GM21825 (cell line): ENCODE results near the gene DCAF15.
"Not testable (repeated sequence)": the region's sequence is repeated elsewhere in the genome, so short reads cannot be mapped to it uniquely, and the experiment has no call there.

ENCODE experiments used
- ATAC-seq: cut with Tn5 transposase; IDR thresholded peaks from one replicate; pipeline ENCODE4 v1.9.1; 2021; ENCODE audit warnings: mild to moderate bottlenecking, moderate library complexity; ENCODE audit not compliant: unreplicated experiment

DCAF15 gene

DNA sequence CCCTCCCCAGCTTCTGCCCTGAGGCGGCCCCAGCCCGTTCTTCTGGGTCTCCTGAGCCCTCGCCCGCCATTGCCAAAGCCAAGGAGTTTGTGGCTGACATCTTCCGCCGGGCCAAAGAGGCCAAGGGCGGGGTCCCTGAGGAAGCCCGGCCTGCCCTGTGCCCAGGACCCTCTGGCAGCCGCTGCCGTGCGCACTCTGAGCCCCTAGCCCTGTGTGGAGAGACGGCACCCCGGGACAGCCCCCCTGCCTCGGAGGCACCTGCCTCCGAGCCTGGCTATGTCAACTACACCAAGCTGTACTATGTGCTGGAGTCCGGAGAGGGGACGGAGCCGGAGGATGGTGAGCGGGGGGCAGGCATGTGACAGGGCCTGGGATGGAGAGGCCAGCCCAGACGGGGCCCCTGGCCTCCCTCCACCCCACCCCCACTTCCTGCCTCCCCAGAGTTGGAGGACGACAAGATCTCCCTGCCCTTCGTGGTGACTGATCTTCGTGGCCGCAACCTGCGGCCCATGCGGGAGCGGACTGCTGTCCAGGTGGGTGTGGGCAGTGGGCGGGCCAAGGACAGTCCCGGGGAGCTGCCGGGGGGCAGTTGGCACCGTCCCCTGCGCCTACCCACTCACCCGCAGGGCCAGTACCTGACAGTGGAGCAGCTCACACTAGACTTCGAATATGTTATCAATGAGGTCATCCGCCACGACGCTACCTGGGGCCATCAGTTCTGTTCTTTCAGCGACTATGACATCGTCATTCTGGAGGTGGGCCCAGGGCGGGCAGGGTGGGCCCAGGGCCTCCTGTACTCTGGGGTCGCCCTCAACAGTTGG, 7.0 kb downstream of the DCAF15 start:
- ATAC-seq: no peak

DNA sequence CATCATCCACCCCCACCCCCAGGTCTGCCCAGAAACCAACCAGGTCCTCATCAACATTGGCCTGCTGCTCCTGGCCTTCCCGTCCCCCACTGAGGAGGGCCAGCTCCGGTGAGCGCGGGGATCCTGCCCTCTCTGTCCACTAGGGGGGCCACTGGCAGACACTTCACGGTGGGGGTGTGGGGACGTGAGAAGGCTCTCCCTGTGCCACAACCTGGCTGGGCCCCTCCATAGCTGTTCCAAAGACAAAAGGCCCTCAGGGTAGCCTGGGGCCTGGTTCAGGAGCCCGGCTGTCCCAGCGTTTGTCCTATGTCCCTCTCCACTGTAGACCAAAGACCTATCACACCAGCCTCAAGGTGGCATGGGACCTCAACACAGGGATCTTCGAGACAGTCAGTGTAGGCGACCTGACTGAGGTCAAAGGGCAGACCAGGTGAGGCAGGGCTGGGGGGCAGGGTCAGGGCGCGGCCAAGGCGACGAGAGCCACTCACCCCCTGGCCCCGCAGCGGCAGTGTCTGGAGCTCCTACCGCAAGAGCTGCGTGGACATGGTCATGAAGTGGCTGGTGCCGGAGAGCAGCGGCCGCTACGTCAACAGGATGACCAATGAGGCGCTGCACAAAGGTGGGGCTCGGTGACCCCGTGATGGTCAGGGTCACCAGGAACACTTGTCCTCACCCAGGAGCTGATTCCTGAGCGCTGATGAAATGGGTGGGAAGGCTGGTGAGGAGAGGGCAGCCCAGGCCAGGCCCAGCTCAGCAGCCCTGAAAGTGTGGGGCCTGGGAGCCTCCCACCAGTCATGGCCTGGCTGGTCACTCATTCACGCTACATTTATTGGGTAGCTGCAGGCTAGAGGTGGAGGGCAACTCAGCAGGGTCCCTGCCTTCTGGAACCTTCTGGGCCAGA, 7.9 kb downstream of the DCAF15 start:
- no peak for ATAC-seq

DNA sequence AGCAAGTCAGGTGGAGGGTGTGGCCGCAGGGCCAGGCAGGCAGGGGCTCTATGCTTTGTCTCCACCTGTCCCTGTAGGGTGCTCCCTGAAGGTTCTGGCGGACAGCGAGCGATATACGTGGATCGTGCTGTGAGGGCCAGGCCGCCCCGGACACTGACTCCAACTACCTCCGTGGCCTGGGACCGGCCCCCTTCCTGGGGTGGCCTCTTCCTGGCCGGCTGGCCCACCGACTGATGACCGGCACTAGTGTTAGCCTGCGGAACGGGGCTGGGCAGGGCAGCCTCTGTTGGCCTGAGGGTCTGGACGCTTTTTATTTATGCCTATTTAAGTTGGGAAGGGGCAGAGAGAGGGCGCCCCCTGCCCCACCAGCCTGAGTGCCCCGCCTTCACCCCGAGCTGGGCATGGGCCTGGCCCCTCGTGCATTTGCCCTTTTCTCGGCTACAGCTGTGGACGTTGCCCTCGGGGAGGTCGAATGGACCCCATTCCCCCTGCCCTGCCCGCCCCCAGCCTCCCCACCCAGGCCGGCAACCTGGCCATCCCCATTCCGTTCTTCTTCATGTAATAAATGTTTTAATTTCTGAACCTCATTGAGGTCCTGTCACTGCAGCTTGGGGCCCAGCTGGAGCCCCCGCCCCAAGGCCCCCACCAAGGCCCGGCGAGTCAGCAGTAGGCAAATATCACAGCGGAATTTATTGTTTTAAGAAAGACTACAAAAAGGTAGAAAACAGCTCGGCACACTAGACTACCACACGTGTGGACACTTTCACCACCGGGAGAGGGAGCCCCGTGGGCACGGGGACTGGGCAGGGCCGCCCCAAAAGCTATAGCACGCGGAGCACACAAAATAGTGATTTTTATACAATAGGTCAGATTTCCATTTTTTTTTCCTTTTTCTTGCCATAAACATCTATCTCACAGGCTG, 8.8 kb downstream of the DCAF15 start:
- no peak for ATAC-seq

DNA sequence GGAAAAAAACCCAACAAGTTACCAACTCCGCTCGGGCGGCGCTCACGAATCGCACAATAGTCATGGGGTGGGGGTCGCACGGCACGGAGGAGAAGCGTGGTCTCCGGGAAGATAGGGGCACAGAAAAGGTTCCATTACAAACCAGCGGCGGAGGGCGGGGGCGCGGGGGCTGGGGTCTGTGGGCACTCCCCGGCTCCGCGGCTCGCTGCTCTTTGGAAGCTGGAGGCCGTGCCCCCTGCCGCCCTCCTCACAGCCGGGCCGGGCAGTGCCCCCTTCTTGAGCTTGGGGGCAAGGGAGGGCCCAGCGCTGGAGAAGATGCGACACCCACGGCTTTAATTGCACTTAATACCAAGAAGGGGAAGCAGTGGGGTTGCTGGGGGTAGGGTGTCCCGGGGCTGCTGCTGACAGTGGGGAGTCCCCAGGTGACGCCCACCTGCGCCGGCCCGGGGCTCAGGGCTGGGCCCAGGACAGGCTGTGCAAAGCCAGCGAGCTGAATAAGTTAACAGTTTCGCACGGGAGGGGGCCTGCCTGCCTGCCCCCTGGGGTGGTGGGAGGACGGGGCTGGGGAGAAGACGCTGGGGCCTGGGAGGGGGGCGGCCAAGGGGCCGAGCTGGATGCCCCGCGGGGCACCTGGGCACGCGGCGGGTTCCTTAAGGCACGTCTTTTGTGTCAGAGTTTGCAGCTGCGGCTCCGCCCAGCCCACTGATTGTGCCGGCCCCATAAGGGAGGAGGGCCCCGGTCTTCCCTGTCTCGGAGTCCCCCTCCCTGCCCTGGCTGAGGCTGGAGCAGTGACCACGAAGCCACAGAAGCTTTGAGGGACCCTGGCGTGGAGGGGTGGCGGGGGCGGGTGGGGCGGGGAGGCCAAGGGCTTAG, 9.8 kb downstream of the DCAF15 start:
- ATAC-seq: no peak

DNA sequence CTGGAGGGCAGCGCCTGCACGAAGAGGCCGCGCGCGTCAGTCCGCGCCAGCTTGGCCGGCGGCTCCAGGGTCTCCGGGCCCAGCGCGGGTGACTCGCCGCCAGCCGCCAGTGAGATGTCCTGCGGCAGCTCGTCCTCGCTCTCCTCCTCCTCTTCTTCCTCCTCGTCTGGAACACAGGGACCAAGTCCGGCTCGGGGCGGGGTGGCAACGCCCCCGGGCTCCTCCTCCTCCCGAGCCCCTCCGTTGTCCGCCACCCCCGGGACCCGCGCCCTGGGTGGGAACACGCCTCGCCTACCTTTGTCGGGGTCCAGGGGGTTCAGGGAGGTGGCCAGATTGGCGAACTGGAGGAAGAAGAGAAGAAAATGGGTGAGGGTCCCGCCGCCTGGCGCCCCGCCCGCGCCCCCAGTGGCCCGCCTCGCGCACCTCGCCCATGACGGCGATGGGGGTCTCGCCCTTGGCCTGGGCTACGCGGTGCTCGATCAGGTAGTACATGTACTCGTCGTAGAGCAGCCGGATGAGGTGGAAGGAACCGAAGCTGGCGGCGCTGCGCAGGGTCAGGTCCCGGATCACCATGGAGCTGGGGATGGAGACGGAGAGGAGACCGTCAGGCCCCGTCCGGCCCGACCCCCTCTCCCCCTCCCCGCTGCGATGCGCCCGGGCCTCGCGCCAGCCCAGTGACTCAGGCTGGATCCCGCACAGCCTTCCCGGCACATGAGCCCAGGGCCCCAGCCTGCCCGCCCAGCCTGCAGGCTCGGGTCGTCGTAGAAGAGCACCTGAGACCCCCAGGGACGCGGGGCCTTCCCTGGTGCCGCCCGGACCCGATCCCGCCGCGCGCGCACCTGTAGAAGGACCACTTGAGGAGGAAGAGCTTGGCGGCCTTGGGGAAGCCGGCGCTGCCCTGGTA, 10.6 kb downstream of the DCAF15 start:
- ATAC-seq: no peak

DNA sequence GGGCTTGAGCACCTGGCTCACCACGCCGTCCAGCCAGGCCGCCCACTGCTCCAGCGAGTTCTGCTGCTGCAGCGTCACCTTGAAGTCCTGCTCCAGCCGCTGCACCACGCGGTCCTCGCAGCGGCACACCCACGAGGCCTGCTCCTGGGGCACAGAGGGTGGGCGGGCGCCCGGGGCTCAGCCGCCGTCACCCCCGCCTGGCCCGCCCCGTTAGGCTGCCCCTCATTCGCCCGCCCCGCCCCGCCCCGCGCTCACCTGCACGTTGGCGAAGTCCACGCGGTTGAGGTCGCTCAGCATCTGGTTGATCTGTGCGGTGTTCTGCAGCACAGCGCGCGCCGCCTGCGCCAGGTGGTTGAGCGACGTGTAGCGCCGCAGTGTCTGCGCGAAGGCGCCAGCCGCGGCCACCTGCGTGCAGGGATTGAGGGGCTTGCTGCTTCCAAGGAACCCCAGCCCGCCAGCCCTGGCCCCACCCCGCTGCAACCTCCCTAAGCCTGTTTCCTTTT, 11.3 kb downstream of the DCAF15 start:
- no peak for ATAC-seq

DNA sequence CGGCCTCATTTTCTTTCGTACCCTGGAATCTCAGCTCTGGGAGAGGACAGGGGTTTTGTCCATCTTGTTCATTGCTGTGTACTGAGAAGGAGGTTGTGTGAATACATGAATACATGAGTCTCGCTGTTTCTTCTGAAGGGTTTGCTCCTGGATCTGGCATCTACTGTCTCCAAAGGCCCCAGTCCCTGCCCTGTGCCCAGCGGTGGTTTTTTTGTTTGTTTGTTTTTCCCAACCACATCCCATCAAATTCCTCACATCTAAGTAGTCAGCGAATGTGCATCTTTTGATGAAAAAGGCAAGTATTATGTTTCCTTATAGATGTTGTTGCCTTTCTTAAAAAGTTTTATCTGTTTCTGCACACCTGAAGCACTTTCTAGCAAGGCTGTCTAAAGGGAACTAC, 12.5 kb downstream of the DCAF15 start:
- ATAC-seq: no peak

DNA sequence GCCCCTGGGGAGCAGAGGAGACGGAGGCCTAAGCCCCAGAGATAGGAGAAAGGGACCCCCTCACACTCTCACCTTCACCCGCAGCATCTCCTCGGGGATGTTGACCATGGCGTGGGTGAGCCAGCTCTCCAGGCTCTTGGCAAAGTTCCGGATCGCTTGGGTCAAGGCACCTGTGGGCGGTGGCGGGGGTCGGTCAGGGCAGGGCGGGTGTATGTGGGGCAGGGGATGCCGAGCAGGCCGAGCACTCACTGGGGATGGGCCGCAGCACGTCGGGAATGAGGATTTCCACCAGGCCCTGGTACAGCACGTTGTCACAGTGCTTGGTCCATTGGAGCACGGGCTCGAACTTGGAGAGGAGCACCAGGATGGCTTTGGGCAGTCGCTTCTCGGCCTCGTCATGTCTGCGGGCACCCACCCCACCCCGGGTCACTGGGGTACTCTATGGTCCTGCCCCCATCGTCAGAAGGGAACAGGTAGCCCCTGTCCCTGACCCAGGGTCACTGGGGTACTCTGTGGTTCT, 13.1 kb downstream of the DCAF15 start:
- no peak for ATAC-seq

DNA sequence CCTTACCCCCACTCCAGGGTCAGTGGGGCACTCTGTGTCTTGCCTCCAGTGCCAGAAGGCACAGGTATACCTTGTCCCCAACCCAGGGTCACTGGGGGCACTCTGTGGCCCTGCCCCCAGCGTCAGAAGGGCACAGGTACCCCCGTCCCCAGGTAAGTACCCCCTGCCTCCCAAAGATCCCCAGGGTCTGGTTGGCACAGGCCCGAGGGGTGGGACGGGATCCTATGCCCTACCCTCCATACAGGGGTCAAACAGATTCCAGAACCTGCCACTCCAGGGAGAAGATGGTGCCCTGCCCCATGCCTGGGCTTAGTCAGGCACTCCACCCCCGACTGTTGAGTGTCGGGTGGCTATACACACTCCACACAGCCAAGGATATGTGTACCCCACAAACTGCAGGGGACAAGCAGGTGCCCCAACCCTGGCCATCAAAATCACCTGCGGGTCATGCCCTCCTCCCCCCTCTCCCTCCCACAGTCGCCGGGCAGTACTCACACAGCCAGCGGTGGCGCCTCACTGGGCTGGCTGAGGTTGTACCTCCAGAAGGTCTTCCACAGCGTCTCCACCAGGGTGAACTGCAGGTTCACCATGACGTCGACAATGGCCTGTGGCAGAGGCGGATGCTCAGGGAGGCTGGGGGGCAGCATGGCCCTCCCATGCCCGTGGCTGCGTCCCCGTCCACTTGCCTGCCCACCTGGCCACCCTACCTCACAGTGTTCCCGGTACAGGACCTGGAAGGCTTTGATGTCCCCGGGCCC, 13.8 kb downstream of the DCAF15 start:
- no peak for ATAC-seq

DNA sequence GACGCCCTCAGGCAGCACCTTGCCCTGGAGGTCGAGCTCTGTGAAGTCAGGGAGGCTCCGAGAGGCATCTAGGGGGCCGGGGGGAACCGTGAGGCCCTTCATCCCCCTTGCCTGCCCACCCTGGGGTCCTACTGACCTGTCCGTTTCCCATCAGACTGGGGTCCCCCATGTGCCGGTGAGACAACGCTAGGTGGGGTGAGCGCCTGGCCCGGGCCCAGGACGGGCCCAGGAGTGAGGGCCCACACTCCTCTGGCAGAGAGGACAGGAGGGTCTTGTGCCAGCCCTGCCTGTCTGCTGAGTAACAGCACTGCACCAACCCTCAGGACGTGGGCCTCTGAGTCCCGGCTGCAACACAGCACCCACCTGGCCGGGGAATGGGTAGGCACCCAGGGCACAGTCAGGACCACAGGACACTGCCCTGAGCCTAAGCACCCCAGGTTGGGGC, 14.4 kb downstream of the DCAF15 start:
- no peak for ATAC-seq

DNA sequence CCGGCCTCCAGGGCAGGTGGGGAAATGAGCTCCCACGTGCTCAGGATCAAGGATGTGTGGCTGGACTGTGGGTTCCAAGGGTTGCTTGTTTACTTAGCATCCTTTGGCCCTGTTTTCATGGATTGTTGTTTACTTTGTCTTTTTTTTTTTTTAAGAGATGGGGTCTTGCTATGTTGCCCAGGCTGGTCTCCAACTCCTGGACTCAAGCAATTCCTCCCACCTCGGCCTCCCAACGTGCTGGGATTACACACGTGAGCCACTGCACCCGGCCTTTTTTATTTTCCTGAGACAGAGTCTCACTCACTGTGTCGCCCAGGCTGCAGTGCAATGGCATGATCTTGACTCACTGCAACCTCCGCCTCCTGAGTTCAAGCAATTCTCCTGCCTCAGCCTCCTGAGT, 14.9 kb downstream of the DCAF15 start:
- ATAC-seq: not testable (repeated sequence)

DNA sequence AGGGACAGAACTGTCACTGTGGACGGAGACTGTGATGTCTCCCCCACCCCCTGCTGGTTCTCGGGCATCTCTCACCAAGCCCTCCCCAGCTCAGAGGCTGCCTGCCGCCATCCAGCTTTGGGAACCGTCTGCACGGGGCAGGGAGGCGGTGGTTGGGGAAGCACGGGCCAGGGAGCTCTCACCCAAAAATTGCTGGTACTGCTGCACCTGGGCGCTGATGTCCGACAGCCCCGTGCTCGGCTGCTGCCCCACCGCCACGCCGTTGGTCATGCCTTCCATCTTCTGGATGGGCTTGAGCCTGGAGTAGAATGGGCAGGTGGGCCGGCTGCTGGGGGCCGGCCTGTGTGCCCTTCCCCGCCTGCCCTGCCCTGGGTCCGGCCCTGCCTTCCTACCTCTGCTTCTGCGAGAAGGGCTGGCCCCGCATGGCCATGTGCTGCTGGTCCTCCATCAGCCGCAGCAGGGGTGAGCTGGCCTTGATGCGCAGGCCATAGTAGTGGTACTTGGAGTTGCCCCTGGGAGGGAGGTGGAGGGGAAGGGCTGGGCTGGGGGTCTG, 16.1 kb downstream of the DCAF15 start:
- no peak for ATAC-seq

DNA sequence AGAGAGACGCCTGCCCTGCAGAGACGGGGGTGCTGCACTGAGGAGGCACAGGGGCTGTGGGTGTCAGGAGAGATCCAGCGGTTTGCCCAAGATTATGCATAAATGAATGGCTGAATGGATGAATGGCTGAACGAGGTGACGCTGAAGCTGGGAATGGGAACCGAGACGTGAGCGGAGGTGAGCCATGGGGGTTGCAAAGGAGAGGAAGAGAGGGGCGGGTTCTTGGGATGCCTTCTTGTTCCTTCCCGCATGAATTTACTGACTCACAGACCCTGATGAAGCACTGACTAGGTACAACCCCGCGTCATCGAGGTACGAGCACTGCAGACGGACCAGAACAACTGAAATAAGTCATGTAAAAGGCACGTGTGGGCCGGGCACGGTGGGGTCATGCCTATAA, 16.7 kb downstream of the DCAF15 start:
- ATAC-seq: no peak

DNA sequence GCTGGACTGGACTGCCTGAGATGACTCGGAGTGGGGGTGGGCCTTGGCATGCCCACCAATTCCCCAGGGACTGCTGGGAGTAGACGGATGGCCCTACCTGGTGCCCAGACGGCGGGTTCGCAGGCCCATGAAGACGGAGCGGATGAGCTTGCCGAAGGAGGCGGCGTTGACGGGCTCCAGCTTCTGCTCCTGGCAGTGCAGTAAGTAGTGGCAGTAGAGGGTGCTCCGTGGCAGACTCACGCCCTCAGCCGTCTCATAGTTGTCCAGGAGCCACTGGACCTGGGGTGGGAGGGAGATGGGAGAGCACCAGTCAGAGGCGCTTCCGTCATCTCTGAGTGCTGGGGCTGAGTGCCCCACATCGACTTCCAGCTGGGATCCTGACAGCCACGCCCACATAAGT, 17.6 kb downstream of the DCAF15 start:
- ATAC-seq: no peak

DNA sequence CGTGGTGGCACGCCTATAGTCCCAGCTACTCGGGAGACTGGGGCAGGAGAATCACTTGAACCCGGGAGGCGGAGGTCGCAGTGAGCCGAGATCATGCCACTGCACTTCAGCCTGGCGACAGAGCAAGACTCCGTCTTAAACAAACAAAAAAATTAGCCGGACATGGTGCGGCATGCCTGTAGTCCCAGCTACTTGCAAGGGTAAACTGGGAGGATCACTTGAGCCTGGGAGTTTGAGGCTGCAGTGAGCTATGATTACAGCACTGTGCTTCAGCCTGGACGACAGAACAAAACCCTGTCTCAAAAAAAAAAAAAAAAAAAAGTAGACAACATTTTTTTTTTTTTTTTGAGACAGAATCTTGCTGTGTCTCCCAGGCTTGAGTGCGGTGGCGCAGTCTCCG, 19.6 kb downstream of the DCAF15 start:
- ATAC-seq: not testable (repeated sequence)

DNA sequence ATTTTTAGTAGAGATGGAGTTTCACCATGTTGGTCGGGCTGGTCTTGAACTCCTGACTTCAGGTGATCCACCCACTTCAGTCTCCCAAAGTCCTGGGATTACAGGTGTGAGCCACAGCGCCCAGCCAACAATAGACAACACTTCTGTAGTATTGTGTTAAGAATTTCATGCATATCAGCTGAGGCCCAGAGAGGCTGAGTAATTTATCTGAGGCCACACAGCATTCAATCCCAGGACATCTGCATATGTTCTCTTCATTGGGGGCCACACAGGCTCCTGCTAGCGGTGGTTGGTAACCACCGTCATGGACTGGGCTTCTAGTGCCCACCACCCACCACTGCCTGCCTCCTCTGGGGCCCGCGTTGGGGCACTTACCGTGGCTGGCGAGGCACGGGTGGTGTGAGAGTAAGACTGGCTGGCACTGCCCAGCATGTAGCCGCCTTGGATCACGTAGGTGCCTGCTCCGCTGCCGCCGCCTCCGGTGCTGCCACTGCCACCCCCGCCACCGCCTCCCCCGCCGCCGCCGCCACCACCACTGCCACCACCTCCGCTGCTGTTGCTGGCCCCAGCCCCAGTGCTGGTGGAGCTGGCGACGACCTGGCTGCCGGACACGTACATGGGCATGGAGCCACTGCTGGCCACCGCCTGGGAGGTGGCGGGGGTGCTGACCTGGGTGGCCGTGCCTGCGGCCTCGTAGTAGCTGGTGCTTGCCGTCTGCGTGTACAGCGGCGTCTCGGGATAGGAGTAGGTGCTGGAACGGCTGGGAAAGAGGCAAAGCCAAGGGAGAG, 20.3 kb downstream of the DCAF15 start:
- no peak for ATAC-seq

DNA sequence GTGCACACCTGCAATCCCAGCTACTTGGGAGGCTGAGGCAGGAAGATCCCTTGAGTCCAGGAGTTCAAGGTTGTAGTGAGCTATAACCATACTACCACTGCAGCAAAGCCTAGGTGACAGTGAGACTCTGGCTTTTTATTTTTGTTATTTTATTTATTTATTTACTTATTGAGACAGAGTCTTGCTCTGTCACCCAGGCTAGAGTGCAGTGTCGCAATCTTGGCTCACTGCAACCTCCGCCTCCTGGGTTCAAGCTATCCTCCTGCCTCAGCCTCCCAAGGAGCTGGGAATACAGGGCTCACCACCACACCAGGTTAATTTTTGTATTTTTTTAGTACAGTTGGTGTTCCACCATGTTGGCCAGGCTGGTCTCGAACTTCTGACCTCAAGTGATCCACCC, 21.2 kb downstream of the DCAF15 start:
- not testable (repeated sequence) for ATAC-seq
